GM19238 (cell line): ENCODE data around the gene GDF3.
"Not testable (repeated sequence)": the region's sequence is repeated elsewhere in the genome, so short reads cannot be mapped to it uniquely, and the experiment has no call there.

ENCODE experiments used
- DNase-seq: peaks from one replicate; pipeline ENCODE4 v3.0.0; 2011; ENCODE audit warnings: low spot score; ENCODE audit not compliant: insufficient read length

Gene GDF3

GRCh38 chr12:7667125-7667524 lies 28.4 kb downstream of the GDF3 start:
- no peak for DNase-seq

- no peak for DNase-seq
Observed at GRCh38 chr12:7666595-7666994, 29.0 kb downstream of the GDF3 start.

GRCh38 chr12:7661741-7662140 lies 33.8 kb downstream of the GDF3 start:
- DNase-seq, result no peak

GRCh38 chr12:7656121-7656520 lies 39.5 kb downstream of the GDF3 start:
- no peak for DNase-seq

GRCh38 chr12:7650091-7650490 lies 45.5 kb downstream of the GDF3 start:
- DNase-seq, result no peak

GRCh38 chr12:7647071-7647470 lies 48.5 kb downstream of the GDF3 start:
- DNase-seq, result no peak

GRCh38 chr12:7646178-7646475 lies 49.4 kb downstream of the GDF3 start:
- no peak for DNase-seq

GRCh38 chr12:7645395-7646177 lies 50.0 kb downstream of the GDF3 start:
- peak; percentile 13 for DNase-seq

GRCh38 chr12:7642876-7643309 lies 52.7 kb downstream of the GDF3 start:
- no peak for DNase-seq

GRCh38 chr12:7642287-7642686 lies 53.3 kb downstream of the GDF3 start:
- DNase-seq, result no peak

GRCh38 chr12:7640123-7640995 lies 55.2 kb downstream of the GDF3 start:
- DNase-seq, result not testable (repeated sequence)
